HG02973 (cell line): ENCODE data around the gene TXK.

Source experiments
- ATAC-seq: cut with Tn5 transposase; IDR thresholded peaks from one replicate; pipeline ENCODE4 v1.9.1; 2021; ENCODE audit warnings: moderate library complexity; ENCODE audit not compliant: unreplicated experiment

TXK gene

DNA sequence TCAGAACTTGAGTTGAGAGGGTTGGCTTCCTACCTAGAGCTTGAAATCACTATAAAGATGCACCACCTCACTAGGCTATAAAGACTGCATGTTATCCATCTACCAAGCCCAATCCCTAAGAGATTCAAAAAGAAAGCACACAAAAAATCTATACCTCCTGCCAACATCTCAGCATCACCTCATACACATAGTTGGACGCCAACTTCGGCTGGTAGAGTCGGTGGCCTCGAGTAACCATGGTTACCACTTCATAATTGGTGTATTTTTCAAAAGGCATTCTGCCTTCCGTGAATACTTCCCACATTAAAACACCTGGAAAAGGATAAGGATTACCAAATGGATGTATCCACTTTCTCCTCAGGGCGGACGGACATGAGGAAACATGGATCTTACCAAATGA is 4.5 kb upstream of the TXK start:
- no peak for ATAC-seq

DNA sequence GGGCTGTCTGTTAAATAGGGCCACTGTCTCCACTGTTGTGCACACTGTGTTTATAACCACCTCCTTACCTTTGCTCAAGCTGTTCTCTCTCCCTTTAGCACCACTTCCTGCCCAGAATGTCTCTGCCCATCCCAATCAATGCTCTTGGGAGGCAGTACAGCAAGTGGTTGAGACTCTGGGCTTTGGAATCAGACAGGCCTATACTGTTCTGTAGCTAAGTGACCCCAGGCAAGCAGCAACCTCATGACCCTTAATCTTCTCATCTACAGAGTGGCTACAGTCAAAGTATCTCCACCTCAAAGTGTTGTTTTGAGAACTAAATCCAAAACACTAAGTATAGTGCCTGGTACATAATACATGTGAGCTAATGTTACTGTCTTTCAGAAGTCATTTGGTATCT is 3.8 kb upstream of the TXK start:
- no peak for ATAC-seq

- ATAC-seq = no peak
Observed at GRCh38 chr4:48133669-48134068, 381 bp downstream of the TXK start.

GRCh38 chr4:48131736-48132135 is 2.3 kb downstream of the TXK start:
- ATAC-seq = no peak

- ATAC-seq = no peak
Observed at GRCh38 chr4:48130100-48130499, 4.0 kb downstream of the TXK start.

DNA sequence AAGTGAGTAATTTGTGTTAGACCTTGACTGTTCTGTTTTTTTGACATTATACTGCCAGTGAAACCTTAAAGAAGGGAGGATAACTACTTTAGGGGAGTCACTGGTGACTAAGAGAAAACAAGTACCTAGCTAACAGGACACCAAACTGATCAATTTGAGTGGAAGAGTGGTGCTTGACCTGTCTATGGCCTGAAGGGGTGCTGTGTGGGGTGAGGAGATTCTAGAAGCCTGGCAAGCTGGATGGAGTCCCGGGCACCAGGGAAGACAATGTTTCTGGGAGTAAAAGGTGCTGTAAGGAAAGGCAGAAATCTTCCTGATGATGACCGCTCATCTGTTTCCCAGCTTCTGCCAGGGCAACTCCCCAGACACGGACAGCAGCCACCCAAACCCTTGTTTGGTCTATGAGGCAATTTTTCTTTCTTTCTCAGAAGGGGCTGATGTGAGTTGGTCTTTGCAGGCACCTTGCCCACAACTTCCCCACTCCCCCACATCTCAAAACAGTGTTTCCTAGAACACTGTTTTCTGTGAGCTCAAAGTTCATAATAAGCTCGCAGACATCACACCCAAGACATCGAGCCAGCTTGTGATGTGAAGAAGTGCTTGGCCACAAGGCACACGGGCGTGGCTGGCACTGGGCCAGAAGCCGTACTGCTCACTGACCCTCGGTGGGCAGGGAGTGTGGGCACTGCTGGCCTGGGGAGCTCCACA is 4.6 kb downstream of the TXK start:
- ATAC-seq = no peak

- peak; percentile 66 for ATAC-seq
Observed at GRCh38 chr4:48127682-48128404, 6.2 kb downstream of the TXK start.

- no peak for ATAC-seq
Observed at GRCh38 chr4:48127231-48127630, 6.8 kb downstream of the TXK start.

DNA sequence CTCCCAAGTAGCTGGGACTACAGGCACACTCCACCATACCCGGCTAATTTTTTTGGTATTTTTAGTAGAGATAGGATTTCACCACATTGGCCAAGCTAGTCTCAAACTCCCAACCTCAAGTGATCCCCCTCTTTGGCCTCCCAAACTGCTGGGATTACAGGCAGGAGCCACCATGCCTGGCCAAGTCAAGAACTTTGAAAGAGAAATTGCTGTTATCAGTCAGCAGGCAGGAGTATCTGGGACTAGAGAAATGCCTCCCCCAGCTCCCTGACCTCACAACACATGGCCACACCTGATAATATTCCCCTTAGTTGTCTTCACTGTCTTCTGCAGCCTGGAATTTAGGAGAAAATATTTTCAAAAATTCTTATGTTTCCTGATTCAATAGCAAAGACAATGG is 7.4 kb downstream of the TXK start:
- no peak for ATAC-seq

DNA sequence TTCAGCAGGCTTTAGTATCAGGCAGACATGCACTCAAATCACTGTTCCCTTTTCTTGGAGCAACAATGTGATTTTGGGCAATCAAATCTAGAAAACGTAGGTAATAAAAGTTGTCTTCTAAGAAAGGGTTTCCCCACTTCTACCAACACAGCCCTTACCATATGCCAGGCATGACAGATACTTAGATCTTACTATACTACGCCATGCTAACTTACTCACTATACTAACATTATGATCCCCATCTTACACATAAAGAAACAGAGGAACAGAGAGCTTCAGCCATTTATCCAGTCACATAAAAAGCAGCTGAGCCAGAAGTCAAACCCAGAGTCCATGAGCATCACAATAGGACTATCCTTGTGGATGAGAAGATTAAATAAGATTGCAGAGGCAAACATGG is 9.2 kb downstream of the TXK start:
- no peak for ATAC-seq

GRCh38 chr4:48122756-48123155 is 11.3 kb downstream of the TXK start:
- ATAC-seq = no peak

DNA sequence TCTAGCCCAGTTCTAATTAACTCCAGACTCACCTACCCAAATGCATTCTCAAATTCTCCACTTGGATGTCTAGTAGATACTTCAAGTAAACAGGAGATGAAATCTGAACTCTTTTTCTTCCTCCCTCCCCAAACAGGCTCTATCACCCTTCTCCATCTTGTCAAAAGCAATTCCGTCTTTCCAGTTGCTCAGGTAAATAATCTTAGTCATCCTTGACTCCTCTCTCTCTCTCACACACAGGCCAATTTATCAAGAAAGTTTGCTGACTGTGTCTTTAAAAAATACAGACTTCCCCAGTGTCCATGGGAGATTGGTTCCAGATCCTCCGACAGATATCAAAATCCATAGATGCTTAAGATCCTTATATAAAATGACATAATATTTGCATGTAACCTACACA is 12.9 kb downstream of the TXK start:
- no peak for ATAC-seq

DNA sequence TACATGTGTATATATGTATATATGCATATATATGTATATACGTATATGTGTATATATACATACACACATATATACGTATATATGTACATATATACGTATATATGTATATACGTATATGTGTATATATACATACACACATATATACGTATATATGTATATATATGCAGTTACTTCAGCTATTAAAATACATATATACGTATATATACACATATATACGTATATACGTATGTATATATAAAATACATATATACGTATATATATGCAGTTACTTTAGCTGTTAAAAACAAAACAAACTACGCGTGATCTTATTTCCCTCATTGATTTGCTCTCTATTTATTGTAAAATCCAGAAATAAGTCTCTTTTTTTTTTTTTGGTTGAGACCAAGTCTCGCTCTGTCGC is 13.9 kb downstream of the TXK start:
- no peak for ATAC-seq

GRCh38 chr4:48119646-48120045 is 14.4 kb downstream of the TXK start:
- ATAC-seq = no peak

DNA sequence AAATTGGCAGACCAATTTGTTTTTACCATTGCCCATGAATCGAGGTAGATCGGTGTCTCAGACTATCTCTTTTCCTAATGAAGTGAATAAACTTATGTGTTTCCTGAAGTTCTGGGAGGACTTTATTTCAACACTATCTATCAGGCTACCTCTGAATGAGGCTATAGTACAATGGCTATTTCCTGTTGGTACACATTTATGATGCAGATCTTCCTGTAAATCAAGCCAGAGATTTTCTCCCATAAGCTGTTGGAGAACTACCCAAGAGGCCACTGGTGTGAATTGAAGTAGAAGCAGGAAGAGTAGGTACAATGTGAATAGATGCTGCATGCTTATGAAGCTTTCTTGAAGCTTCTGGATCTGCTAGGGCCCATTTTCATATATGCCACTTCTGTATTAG is 16.0 kb downstream of the TXK start:
- ATAC-seq = no peak

GRCh38 chr4:48116582-48116981 is 17.5 kb downstream of the TXK start:
- no peak for ATAC-seq

DNA sequence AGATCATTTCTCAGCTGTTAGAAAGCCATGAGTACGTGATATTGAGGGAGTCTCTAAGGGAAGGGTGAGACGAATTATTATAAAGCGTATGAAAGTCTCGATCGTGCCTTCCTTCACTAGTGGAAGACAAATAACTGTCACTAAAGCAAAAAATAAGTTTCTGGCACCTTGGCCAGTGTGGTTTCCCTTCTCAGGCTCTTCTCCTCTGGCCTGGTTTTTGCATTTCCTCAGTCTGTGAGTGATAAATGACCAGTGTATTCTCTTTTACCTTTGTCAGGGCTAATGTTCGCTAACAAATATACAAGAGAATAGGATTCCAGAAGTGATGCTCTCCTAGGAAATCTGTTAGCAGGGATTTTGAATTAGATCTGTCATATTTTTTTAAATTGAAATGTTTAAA is 19.6 kb downstream of the TXK start:
- no peak for ATAC-seq

DNA sequence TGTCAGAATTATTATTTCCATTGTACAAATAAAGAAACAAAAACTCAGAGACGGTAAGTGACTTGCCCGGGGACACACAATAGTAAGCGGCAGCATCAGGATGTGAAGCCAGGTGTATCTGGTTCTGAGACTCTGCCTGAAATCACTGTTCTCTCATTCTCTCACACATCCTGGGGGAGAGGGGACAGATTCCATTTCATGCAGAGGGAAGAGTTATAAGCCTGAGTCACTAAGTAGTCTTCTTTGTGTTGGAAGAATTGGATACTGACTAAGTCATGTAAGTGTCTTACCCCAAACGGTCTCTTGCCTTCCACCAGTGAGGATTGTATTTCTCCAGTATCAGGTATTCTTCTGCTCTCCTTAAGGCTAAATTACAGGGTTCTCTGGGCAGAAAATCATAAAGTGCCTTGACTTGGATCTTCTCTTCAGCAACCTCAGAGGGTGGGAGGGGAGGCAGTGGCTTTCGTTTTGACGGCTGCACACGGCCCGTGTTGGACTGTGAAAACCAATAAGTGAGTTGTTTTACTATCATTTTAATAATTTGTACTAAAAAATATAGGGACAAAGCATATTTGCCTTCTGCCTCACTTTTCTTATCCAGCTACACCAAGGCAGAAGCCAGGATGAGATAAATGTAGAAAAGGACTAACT is 21.9 kb downstream of the TXK start:
- no peak for ATAC-seq

- ATAC-seq = no peak
Observed at GRCh38 chr4:48110452-48110978, 23.5 kb downstream of the TXK start.

- ATAC-seq = no peak
Observed at GRCh38 chr4:48109413-48110263, 24.4 kb downstream of the TXK start.
